Measurements from ENCODE around the gene ZNF786.

Gene ZNF786

DNA sequence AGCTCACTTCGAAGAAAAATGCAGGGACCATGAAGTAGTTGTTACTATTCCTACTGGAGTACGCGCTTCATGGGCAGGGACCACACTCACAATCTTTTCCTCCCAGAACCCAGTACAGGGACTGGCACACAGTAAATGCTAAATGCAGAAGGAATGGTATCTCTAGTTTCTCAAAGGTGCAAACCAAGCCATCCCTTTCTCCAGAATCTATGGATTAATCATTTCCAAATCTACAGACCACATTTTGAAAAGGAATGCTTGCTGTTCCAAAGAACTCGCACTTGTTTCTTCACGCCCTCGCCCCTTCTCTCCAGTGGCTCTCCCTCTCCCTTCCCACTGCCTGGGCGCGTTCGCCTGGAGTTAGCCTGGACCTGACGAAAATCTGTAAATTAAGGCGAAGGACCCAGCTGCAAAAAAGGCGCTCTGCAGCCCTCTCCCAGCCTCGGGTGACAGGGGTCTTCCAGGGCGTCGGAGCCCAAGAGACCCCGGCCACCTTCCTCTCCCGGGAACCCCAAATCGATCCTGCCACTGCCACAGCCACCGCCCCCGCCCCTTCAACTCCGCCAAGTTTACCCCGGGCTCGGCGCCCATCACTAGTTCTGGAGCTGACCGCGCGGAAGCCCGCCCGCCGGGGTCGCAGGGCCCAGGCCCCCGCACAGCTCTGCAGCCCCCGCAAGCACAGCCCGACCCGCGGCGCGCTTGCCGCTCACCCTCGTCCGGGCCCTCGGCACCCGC is 62.7 kb downstream of the ZNF786 start:
- DNase-seq: no peak

DNA sequence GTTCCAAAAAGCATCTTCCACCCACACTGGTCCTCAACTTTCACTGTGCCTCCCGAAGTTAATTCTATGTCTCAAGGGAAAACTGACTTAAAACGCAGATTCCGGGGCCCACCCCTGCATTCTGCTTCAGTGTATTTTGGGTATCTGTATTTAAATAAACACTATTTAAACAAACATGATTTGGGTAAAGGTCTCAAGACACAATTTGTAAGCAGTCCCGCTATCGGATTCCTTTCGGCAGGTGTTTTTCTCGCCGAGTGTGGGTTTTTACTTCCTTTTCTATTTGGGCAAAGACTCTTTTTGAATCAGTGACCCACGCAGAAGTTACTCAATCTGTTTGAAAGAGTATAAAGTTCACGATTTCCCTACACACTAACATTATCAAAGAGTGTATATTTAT is 63.5 kb downstream of the ZNF786 start:
- no peak for DNase-seq

DNA sequence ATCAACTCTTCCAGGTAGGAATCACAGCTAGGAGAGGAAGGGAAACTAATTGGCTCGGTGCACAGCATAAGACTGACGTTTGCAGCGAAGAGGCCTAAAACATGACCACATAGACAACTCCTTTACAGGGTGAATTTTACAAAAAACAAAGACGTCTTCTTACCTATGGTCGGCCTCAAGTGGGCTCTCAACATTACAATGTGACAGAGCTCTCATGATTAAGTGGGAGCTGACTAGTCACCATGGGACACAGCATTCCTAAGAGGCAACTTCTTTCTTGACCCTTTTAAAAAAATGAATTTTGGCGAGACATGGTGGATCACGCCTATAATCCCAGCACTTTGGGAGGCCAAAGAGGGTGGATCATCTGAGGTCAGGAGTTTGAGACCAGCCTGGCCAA is 66.9 kb downstream of the ZNF786 start:
- no peak for DNase-seq

DNA sequence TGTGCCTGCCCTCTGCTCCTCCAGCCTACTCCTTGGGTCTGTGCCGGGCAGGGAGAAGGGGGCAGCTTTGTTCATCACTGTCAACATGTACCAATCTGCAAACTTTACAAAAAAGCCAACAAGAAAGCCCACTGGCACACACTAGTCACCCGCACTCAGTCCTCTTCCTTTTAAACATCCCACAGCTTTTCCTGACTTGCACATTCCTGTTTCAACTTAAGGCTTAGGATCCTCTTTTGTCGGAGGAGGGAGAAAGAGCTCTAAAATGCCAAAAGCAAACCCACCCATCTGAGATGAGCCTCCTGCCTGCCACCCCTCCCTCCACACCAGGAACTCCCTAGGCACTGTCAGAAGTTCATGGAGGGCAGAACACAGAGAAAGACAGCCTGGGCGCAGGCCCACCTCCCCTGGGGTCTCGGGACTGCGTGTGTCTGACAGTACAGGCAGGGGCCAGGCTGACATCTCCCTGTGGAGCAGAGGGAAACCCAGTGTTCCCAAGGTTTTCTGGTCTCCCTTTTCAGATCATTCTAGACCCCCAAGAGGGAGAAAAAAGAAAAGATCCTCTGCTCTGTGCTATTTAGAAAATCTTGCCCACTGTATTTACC is 67.7 kb downstream of the ZNF786 start:
- no peak for DNase-seq

DNA sequence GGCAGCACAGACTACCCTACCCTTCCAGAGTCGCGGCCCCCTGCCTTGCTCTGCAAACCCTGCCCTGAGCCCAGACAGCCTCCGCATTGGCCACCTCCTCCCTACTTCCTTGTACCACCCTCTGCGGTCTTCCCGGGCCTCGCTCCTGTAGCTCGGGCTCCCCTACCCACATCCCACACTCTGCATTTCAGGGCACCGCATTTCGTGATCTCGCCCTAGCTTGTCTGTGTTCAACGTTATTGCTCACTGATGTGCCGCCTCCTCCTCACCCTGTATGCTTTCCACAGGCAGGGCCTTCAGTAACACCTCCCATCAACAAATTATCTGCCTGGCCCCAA is 68.8 kb downstream of the ZNF786 start:
- no peak for DNase-seq

DNA sequence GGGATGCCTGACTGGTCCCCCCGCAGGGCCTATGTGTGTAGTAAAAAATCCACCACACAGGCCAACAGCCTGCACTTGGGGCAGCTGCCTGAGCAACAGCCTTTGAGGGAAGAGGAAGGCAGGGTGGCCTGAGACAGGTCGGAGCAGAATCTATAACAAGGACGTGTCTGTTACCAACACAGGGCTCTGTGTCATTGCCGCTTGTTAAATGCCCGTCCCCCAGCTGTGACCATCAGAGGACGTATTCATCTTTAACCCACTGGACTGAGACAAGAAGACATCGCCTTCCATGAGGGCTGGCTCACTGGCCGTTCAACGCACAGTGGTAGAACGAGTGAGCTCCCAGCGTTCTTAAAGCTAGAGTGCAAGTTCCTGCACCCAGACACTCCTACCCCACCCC is 70.0 kb downstream of the ZNF786 start:
- no peak for DNase-seq
